ENCODE results near the gene PRH2.

The PRH2 gene

GRCh38 chr12:10928746-10929286 is at the start of gene PRH2:
TSS of gene PRH2 (plus strand) at chr12:10929236. CDS start at chr12:10929274, 38 bp downstream.
- no peak for TF ChIP-seq EZH2 (IDR thresholded peaks at IDR 0.05)
- no peak for TF ChIP-seq POLR2AphosphoS5 (IDR thresholded peaks at IDR 0.05; ENCODE audit: borderline replicate concordance, low read depth, low read length)
- TF ChIP-seq FOXP2 (optimal IDR thresholded peaks at IDR 0.05; ENCODE audit: control extremely low read depth, extremely low read length, insufficient read depth): no peak
- no peaks in the 10 kb centered on the region for H3K36me3 ChIP-seq (ENCODE audit: insufficient read depth, low read length)
- no peak for DNase-seq (ENCODE audit: low read depth, low spot score)
- no peak within 1 kb of the TSS for H3K27ac ChIP-seq
- H3K9me3 ChIP-seq (ENCODE audit: low read depth, low read length): no peaks in the 10 kb centered on the region
- H3K9ac ChIP-seq (ENCODE audit: insufficient read length): no peak within 1 kb of the TSS
- H3K4me3 ChIP-seq: no peak within 1 kb of the TSS

GRCh38 chr12:10884086-10884725 is 44.8 kb upstream of the PRH2 start, which contains the start of gene PRH1:
TSS of gene PRH1 (minus strand) at chr12:10884255. CDS start at chr12:10884217, 38 bp downstream.
- DNase-seq (ENCODE audit: low read depth, low spot score): no peak
- no peak for TF ChIP-seq POLR2AphosphoS5 (IDR thresholded peaks at IDR 0.05; ENCODE audit: borderline replicate concordance, low read depth, low read length)
- TF ChIP-seq FOXP2 (optimal IDR thresholded peaks at IDR 0.05; ENCODE audit: control extremely low read depth, extremely low read length, insufficient read depth): no peak
- TF ChIP-seq EZH2 (IDR thresholded peaks at IDR 0.05): no peak
- H3K4me3 ChIP-seq: no peak within 1 kb of the TSS

GRCh38 chr12:10889226-10889625 is 39.8 kb upstream of the PRH2 start:
- TF ChIP-seq FOXP2 (optimal IDR thresholded peaks at IDR 0.05; ENCODE audit: control extremely low read depth, extremely low read length, insufficient read depth) (no peak), EZH2 (IDR thresholded peaks at IDR 0.05) (no peak), POLR2AphosphoS5 (IDR thresholded peaks at IDR 0.05; ENCODE audit: borderline replicate concordance, low read depth, low read length) (no peak)
- Histone ChIP-seq H3K27ac (no peak overlapping the region), H3K9me3 (ENCODE audit: low read depth, low read length) (no peaks in the 10 kb centered on the region), H3K36me3 (ENCODE audit: insufficient read depth, low read length) (no peaks in the 10 kb centered on the region), H3K4me3 (no peak overlapping the region), H3K9ac (ENCODE audit: insufficient read length) (no peak overlapping the region)
- no peak for DNase-seq (ENCODE audit: low read depth, low spot score)

More at GRCh38 chr12:10884086-10884725, 44.8 kb upstream of the PRH2 start, which contains the start of gene PRH1:
- no peaks in the 10 kb centered on the region for H3K36me3 ChIP-seq (ENCODE audit: insufficient read depth, low read length)
- H3K9me3 ChIP-seq (ENCODE audit: low read depth, low read length): no peaks in the 10 kb centered on the region
- H3K27ac ChIP-seq: no peak within 1 kb of the TSS
- no peak within 1 kb of the TSS for H3K9ac ChIP-seq (ENCODE audit: insufficient read length)

- H3K9ac ChIP-seq (ENCODE audit: insufficient read length): no peak overlapping the region
- H3K9me3 ChIP-seq (ENCODE audit: low read depth, low read length): no peaks in the 10 kb centered on the region
- no peak overlapping the region for H3K4me3 ChIP-seq
- DNase-seq (ENCODE audit: low read depth, low spot score): no peak
- no peak overlapping the region for H3K27ac ChIP-seq
- no peak for TF ChIP-seq POLR2AphosphoS5 (IDR thresholded peaks at IDR 0.05; ENCODE audit: borderline replicate concordance, low read depth, low read length)
- TF ChIP-seq EZH2 (IDR thresholded peaks at IDR 0.05): no peak
- no peak for TF ChIP-seq FOXP2 (optimal IDR thresholded peaks at IDR 0.05; ENCODE audit: control extremely low read depth, extremely low read length, insufficient read depth)
- H3K36me3 ChIP-seq (ENCODE audit: insufficient read depth, low read length): no peaks in the 10 kb centered on the region
These were observed 37.1 kb upstream of the PRH2 start for GRCh38 chr12:10891937-10892336.

GRCh38 chr12:10896854-10897253 is 32.2 kb upstream of the PRH2 start:
- no peak for DNase-seq (ENCODE audit: low read depth, low spot score)
- Histone ChIP-seq H3K36me3 (ENCODE audit: insufficient read depth, low read length) (no peaks in the 10 kb centered on the region), H3K4me3 (no peak overlapping the region), H3K9me3 (ENCODE audit: low read depth, low read length) (no peaks in the 10 kb centered on the region), H3K9ac (ENCODE audit: insufficient read length) (no peak overlapping the region), H3K27ac (no peak overlapping the region)
- no peak for TF ChIP-seq FOXP2 (optimal IDR thresholded peaks at IDR 0.05; ENCODE audit: control extremely low read depth, extremely low read length, insufficient read depth)
- TF ChIP-seq EZH2 (IDR thresholded peaks at IDR 0.05): no peak
- TF ChIP-seq POLR2AphosphoS5 (IDR thresholded peaks at IDR 0.05; ENCODE audit: borderline replicate concordance, low read depth, low read length): no peak

- H3K36me3 ChIP-seq (ENCODE audit: insufficient read depth, low read length): no peaks in the 10 kb centered on the region
- no peak overlapping the region for H3K9ac ChIP-seq (ENCODE audit: insufficient read length)
- H3K9me3 ChIP-seq (ENCODE audit: low read depth, low read length): peaks cover 3% of the 10 kb centered on the region; the same call in 1 of the 2 replicates
- TF ChIP-seq POLR2AphosphoS5 (IDR thresholded peaks at IDR 0.05; ENCODE audit: borderline replicate concordance, low read depth, low read length) (no peak), FOXP2 (optimal IDR thresholded peaks at IDR 0.05; ENCODE audit: control extremely low read depth, extremely low read length, insufficient read depth) (no peak), EZH2 (IDR thresholded peaks at IDR 0.05) (no peak)
- no peak for DNase-seq (ENCODE audit: low read depth, low spot score)
- H3K27ac ChIP-seq: no peak overlapping the region
- H3K4me3 ChIP-seq: no peak overlapping the region
These were observed 28.5 kb upstream of the PRH2 start for GRCh38 chr12:10900530-10900929.

- Histone ChIP-seq H3K27ac (no peak overlapping the region), H3K4me3 (no peak overlapping the region), H3K9ac (ENCODE audit: insufficient read length) (no peak overlapping the region), H3K36me3 (ENCODE audit: insufficient read depth, low read length) (no peaks in the 10 kb centered on the region), H3K9me3 (ENCODE audit: low read depth, low read length) (peaks cover 3% of the 10 kb centered on the region; the same call in 1 of the 2 replicates)
- no peak for DNase-seq (ENCODE audit: low read depth, low spot score)
- no peak for TF ChIP-seq FOXP2 (optimal IDR thresholded peaks at IDR 0.05; ENCODE audit: control extremely low read depth, extremely low read length, insufficient read depth)
- no peak for TF ChIP-seq POLR2AphosphoS5 (IDR thresholded peaks at IDR 0.05; ENCODE audit: borderline replicate concordance, low read depth, low read length)
- TF ChIP-seq EZH2 (IDR thresholded peaks at IDR 0.05): no peak
These were observed 28.1 kb upstream of the PRH2 start for GRCh38 chr12:10900972-10901371.

- Histone ChIP-seq H3K36me3 (ENCODE audit: insufficient read depth, low read length) (no peaks in the 10 kb centered on the region), H3K9me3 (ENCODE audit: low read depth, low read length) (peaks cover 3% of the 10 kb centered on the region; the same call in 1 of the 2 replicates), H3K4me3 (no peak overlapping the region), H3K27ac (no peak overlapping the region), H3K9ac (ENCODE audit: insufficient read length) (no peak overlapping the region)
- TF ChIP-seq POLR2AphosphoS5 (IDR thresholded peaks at IDR 0.05; ENCODE audit: borderline replicate concordance, low read depth, low read length) (no peak), FOXP2 (optimal IDR thresholded peaks at IDR 0.05; ENCODE audit: control extremely low read depth, extremely low read length, insufficient read depth) (no peak), EZH2 (IDR thresholded peaks at IDR 0.05) (no peak)
- DNase-seq (ENCODE audit: low read depth, low spot score): no peak
These were observed 27.6 kb upstream of the PRH2 start for GRCh38 chr12:10901427-10901826.

All from SK-N-MC (cell line).